Measurements from ENCODE around the gene GLRA3.
"Not testable (repeated sequence)": the region's sequence is repeated elsewhere in the genome, so short reads cannot be mapped to it uniquely, and the experiment has no call there.

Gene GLRA3

GRCh38 chr4:174808836-174809235 is 20.2 kb downstream of the GLRA3 start:
- no peak for DNase-seq

- no peak for DNase-seq
These were observed 20.9 kb downstream of the GLRA3 start for GRCh38 chr4:174808119-174808518.

- DNase-seq, result no peak
These were observed 23.3 kb downstream of the GLRA3 start for GRCh38 chr4:174805746-174806145.

GRCh38 chr4:174794543-174795094 is 34.4 kb downstream of the GLRA3 start:
- DNase-seq, result no peak

GRCh38 chr4:174789657-174790056 is 39.4 kb downstream of the GLRA3 start:
- DNase-seq, result no peak

GRCh38 chr4:174778274-174778986 is 50.6 kb downstream of the GLRA3 start:
- not testable (repeated sequence) for DNase-seq

- no peak for DNase-seq
These were observed 53.7 kb downstream of the GLRA3 start for GRCh38 chr4:174775366-174775765.

- no peak for DNase-seq
These were observed 64.8 kb downstream of the GLRA3 start for GRCh38 chr4:174764105-174764729.

- no peak for DNase-seq
These were observed 65.5 kb downstream of the GLRA3 start for GRCh38 chr4:174763454-174764104.

GRCh38 chr4:174761451-174761850 is 67.6 kb downstream of the GLRA3 start:
- no peak for DNase-seq

GRCh38 chr4:174757736-174758135 is 71.3 kb downstream of the GLRA3 start:
- DNase-seq, result no peak

GRCh38 chr4:174753021-174753420 is 76.0 kb downstream of the GLRA3 start:
- no peak for DNase-seq

- DNase-seq, result no peak
These were observed 77.0 kb downstream of the GLRA3 start for GRCh38 chr4:174752026-174752425.

- DNase-seq, result no peak
These were observed 80.0 kb downstream of the GLRA3 start for GRCh38 chr4:174749091-174749490.

- no peak for DNase-seq
These were observed 82.3 kb downstream of the GLRA3 start for GRCh38 chr4:174746710-174747109.

GRCh38 chr4:174742561-174742960 is 86.5 kb downstream of the GLRA3 start:
- no peak for DNase-seq

- DNase-seq, result no peak
These were observed 89.5 kb downstream of the GLRA3 start for GRCh38 chr4:174739576-174739975.

- no peak for DNase-seq
These were observed 94.9 kb downstream of the GLRA3 start for GRCh38 chr4:174734181-174734580.

GRCh38 chr4:174717828-174718227 is 111.2 kb downstream of the GLRA3 start:
- no peak for DNase-seq

GRCh38 chr4:174716986-174717770 is 111.9 kb downstream of the GLRA3 start:
- DNase-seq, result no peak

- DNase-seq, result no peak
These were observed 114.4 kb downstream of the GLRA3 start for GRCh38 chr4:174714393-174715211.

- no peak for DNase-seq
These were observed 115.2 kb downstream of the GLRA3 start for GRCh38 chr4:174713821-174714220.
